HG03457 (cell line): ENCODE results near the gene INTS7.

Source experiments
- ATAC-seq: cut with Tn5 transposase; IDR thresholded peaks from one replicate; pipeline ENCODE4 v1.9.1; 2021; ENCODE audit warnings: moderate number of reproducible peaks; ENCODE audit not compliant: unreplicated experiment

The INTS7 gene, protein sequence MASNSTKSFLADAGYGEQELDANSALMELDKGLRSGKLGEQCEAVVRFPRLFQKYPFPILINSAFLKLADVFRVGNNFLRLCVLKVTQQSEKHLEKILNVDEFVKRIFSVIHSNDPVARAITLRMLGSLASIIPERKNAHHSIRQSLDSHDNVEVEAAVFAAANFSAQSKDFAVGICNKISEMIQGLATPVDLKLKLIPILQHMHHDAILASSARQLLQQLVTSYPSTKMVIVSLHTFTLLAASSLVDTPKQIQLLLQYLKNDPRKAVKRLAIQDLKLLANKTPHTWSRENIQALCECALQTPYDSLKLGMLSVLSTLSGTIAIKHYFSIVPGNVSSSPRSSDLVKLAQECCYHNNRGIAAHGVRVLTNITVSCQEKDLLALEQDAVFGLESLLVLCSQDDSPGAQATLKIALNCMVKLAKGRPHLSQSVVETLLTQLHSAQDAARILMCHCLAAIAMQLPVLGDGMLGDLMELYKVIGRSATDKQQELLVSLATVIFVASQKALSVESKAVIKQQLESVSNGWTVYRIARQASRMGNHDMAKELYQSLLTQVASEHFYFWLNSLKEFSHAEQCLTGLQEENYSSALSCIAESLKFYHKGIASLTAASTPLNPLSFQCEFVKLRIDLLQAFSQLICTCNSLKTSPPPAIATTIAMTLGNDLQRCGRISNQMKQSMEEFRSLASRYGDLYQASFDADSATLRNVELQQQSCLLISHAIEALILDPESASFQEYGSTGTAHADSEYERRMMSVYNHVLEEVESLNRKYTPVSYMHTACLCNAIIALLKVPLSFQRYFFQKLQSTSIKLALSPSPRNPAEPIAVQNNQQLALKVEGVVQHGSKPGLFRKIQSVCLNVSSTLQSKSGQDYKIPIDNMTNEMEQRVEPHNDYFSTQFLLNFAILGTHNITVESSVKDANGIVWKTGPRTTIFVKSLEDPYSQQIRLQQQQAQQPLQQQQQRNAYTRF

DNA sequence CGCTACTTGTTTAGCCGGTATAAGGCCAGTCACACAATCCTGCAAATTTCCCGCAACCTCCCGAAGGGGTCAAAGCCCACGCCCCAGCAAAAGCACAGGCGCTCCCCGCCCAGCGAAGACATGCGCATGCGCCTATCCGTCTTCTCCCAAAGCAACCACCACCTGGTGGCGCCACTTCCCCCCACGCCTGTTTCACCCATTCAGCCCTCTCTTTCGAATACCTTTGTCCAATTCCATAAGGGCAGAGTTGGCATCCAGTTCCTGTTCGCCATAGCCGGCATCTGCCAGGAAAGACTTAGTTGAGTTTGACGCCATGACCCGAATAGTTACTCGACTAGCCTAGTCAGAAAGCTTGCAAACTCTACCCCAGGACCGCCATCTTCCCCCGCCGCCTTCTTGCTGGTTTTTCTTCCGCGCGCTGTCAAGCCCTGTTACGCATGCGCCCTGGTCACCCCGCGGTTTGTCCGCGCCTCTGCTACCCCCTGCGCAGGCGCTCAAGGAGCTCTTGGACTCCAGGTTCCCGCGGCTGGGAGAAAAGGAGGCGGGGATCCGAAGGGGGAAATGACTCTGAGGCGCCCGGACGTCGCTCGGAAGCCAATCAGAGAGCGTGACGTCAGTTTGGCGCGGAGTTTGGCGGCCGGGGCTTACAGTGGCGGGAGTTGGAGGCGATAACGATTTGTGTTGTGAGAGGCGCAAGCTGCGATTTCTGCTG lies at the start of gene INTS7, which contains the start of gene DTL:
TSS of gene INTS7 (minus strand) at position 435 of the 712 bp plus-strand sequence. CDS start at position 315, 120 bp downstream.
TSS of gene DTL (plus strand) at position 626 of the 712 bp plus-strand sequence. CDS start 143 bp downstream, outside the sequence.
- peak; percentile 66 for ATAC-seq

DNA sequence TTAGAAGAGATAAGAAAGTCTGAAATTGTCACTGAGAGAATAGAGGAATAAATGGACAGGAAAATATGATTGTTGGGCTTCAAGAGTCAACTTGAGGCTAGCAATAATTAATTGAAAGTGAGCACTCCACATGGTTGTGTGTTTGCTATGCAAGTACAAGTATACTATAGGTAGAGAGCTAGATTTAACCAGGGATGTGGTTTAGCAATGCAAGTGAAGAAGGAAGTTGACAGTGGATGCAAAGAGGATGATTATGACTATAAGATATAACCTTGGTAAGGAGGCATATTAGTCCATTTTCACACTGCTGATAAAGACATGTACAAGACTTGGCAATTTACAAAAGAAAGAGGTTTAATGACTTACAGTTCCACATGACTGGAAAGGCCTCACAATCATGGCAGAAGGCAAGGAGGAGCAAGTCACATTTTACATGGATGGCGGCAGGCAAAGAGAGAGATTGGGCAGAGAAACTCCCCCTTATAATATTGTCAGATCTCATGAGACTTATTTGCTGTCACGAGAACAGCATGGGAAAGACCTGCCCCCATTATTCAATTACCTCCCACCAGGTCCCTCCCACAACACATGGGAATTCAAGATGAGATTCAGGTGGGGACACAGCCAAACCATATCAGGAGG lies 47.5 kb upstream of the INTS7 start:
- ATAC-seq: no peak

DNA sequence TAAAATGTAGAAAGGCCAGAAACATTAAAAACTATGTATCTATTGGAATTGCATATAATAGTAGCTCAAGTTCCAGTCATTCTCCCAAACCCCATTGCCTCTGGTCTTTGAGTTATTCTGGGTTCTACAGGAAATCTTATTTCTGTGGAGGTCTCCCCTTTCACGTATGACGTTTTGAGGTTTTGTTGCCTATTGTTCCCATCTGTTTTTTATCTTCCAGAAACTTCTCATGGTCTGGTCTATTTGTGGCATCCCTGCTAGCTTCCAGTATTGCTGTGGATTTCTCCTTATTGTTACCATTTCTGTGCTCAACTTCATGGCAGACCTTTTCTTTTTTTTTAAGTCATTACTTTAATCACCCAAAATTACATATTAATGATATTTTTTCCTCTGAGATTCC lies 43.5 kb upstream of the INTS7 start:
- no peak for ATAC-seq

DNA sequence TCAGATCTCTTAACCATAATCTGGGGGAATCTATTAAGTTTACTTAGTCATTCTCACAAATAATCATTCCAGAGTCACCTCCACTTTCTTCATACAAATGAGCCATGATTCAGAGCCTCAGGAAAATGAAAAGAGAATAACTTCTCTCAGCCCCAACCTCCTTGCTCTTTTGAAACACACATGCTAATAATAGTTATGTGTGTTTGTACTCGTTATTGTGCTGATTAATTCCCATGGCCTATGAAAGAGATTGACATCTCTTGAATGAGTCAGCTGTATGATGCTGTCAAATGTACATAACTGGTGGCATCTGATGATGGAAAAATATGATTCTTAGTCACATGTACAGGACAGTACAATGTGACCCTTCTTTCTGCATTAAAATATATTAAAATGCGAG lies 41.7 kb upstream of the INTS7 start:
- no peak for ATAC-seq

DNA sequence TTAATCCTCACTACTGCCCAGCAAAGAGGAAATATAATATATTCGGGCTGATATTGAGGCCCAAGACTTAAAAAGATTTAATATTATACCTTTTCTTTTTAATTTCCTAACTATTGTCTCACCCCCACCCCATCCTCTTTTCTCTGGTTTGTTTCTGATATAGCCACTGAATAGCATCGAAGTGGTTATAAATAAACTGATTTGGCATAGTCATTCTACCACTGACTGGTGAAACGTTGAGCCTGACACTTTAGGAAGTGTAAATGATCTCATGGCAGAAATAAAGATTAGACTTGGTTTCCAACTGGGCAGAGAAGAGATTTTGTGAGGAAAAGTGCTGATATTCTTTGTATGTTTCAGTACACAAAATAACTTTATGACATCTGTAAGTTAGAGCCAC lies 39.5 kb upstream of the INTS7 start:
- ATAC-seq: no peak

DNA sequence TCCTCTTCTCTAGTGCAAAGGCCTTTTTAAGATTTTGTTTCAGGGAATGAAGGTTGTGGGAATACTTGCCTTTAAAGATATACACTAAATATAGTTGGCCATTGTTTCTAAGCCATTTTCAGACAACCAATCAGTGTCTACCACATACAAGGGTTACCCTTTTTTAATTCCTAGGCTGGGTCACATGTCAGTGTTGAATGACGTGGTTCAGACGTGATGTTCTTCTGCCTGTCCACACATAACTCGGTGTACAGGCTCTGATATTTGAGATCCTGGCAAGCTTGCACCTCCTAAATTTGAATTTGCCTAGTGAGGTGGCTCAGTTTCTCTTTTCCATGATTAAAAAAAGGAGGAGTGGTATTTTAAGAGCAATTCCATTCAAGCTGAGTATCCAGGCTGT lies 39.0 kb upstream of the INTS7 start:
- ATAC-seq: no peak

DNA sequence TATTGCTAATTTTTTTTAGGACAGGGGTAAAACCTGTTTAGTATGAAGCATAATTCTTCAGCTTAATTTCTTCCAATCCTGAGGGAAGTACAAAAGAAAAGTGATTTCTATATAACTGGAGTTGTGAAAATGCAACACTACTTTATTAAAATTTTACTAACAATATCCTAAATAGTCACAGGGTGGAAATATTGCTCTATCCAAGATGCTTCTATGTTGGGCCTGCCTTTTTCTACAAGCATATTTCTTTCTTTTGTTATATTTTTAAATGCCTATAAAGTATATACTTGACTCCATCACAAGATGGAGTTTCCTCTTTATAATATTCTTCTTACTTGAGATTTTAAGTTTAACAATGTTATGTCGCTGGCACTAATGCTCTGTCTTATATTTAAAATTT lies 38.1 kb upstream of the INTS7 start:
- no peak for ATAC-seq

DNA sequence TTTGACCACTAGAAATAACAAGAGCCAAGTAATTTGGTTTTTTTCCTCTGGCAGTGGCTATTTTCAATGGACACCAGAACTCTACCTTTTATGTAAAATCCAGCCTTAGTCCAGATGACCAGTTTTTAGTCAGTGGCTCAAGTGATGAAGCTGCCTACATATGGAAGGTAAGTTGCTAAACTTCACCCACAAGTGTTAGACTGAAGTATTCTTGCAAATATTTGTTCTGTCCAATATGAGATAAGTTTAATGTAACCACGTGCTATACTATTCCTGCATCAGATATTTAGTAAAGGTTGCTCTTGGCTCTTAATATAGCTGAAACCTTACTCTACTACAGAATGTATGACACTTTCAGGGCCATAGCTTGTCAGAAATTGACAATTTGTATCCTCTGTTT lies 36.7 kb upstream of the INTS7 start:
- no peak for ATAC-seq

DNA sequence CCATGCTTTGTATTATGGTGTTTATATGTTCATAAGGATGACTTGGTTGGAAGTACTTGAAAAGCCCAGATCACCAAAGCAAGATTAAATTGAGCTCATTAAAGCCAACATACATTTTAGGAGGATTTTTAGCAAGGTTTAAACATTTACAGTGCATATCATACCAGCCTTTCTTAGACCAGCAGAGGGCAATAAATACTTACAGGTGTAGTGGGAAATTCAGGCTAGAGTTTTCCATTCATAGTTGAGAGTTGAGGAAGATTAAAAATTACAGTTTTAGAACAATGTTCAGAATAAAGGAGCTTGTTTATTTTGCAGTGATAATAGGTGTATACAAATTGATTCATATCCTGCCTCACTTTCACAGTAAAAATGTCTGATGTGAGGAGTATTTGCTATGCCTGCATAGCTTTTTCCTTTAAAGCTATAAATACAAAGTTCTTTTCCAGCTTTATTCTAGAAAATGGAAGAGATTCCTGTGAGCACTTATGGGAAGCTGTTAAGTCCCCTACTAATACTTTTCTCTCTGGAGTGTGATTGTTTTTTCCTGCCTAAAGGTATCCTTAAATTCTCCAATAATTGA lies 35.5 kb upstream of the INTS7 start:
- ATAC-seq: no peak

DNA sequence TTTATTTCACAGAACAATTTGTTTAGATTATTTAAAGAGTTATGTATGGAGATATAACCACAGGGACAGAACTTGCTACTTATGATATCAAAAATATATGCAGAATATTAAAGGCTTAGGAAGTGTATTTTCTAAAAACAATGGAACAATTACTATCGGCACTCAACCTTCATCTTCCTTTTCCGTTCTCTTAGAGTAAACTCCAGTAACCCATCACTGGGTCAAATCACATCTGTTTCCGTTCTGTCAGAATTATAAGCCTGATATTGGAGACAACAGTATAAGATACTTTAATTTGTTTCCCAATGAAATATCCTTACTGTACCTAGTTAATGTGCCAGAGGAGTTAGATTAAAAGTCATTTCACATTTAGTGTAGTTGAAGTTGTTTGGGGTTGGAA lies 32.4 kb upstream of the INTS7 start:
- ATAC-seq: no peak

DNA sequence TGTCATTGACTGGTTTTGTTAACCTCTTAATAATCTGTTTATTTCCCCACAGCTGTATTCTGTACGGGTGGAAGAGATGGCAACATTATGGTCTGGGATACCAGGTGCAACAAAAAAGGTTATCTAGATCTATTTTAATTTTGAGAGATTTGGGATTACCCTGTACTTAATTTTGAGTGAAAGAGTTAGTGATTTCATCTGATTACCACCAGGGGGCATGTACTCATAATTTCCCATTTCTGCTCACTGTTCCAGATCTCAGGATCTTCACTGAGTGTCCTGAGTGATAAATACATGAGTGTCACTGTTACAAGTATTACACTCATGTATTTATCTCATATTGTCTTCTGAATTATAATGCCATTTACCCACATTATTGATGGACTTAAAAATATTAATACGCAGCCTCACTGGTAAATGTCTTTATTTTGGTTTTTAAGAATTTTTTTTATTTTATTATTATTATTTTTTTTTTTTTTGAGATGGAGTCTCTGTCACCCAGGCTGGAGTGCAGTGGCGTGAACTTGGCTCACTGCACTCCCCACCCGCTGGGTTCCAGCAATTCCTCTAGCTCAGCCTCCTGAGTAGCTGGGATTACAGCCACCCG lies 27.6 kb upstream of the INTS7 start:
- no peak for ATAC-seq

DNA sequence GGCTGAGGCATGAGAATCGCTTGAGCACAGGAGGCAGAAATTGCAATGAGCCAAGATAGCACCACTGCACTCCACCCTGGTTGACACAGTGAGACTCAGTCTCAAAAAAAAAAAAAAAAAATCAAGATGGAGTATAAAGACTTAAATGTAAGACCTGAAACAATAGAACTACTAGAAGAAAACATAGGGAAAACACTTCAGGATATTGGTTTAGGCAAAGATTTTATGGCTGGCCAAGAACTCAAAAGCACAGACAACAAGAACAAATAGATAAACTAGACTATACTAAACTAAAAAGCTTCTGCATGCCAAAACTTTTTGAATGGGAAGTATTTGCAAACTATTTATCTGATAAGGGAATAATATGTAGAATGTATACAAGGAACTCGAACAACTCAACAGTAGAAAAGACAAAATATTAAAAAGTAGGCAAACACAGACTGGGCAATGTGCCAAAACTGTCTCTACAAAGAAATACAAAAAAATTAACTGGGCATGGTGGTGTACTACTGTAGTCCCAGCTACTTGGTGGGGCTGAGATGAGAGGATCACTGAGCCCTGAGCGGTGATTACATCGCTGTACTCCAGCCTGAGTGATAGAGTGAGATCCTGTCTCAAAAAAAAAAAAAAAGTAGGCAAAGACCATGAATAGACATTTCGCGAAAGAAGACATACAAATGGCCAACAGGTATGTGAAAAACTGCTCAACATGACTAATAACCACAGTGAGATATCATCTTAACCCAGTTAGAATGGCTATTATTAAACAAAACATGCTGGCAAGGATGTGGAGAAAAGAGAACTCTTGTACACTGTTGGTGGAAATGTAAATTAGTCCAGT lies 25.5 kb upstream of the INTS7 start:
- no peak for ATAC-seq

DNA sequence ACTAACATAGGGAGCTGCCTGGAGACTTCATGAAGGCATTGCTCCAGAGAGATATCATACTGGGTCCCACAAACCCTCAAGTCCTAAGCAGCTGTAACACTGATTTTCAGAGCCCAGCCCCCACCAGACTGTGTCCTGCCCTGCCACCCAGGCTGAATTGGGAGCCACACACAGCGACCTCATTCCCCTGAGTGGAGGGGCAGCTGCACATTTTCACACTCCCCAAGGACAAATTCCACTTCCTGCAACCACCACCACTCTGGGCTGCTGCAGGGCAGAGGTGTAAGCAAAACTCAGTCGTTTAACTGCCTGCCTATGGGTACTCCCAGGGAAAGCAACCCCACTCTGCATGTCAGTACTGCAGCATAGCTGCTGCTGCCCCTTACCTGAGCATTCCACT lies 20.0 kb upstream of the INTS7 start:
- ATAC-seq: no peak

DNA sequence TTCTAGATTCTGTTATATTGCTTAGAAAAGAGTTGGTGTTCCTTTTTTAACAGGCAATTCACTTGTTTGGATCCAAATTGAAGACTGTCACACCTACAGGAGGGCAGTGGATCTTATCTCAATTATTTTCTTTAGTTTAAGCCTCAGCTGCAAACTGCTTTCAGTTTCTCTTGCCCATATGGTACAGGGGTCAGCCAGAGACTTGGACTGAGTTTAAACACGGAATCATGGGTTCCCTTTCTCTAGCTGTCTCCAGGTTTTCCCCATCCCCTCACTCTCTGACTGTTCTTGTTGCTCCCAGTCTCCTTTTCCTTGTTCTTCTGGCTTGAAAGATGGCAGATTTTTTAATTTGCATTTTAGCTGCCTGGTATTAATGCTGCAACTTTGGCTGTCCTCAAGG lies 18.6 kb upstream of the INTS7 start:
- no peak for ATAC-seq

DNA sequence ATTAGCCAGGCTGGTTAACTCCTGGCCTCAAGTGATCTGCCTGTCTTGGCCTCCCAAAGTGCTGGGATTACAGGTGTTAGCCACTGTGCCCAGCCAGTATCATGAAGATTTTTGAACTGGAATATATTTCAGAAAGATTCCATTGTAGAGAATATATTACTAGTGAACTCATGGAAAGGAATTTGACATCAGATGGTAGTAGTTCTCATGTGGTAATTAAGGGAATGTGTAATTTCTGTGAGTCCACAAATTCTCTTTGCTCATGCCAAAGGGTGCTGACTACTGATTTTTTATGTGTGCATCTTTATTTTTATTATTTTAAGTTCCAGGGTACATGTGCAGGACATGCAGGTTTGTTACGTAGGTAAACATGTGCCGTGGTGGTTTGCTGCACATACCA lies 10.6 kb upstream of the INTS7 start:
- ATAC-seq: no peak

DNA sequence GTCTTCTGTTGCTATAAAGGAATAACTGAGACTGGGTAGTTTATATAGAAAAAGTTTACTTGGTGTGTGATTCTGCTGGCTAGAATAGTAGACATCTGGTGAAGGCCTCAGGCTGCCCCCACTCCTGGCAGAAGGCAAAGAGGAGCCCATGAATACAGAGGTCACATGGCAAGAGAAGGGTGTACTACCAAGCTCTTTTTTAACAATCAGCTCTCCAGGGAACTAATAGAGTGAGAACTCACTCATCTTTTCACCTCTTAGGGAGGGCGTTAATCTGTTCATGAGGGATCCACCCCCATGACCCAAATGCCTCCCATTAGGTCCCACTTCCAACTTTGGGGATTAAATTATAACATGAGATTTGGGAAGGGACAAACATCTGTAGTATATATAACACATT lies 9.5 kb upstream of the INTS7 start:
- ATAC-seq: no peak

DNA sequence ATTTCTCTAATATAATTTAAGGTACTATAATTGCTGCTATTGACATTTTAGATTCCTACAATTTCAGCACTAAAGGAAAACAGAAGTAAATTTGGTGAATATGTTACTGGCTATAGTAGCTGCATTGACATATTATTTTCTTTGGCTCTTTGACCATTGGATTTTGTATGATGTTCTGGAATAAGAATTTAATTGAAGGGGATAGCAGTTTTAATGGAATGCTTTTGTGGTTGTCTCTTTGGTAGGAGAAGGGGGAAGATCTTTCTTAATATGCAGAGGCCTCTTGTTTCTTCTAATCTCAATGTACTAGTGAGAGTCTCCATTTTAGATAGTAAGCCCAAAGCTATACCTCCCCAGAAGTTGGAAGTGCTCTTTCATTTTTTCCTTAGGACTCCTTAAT lies 7.1 kb upstream of the INTS7 start:
- ATAC-seq: no peak

DNA sequence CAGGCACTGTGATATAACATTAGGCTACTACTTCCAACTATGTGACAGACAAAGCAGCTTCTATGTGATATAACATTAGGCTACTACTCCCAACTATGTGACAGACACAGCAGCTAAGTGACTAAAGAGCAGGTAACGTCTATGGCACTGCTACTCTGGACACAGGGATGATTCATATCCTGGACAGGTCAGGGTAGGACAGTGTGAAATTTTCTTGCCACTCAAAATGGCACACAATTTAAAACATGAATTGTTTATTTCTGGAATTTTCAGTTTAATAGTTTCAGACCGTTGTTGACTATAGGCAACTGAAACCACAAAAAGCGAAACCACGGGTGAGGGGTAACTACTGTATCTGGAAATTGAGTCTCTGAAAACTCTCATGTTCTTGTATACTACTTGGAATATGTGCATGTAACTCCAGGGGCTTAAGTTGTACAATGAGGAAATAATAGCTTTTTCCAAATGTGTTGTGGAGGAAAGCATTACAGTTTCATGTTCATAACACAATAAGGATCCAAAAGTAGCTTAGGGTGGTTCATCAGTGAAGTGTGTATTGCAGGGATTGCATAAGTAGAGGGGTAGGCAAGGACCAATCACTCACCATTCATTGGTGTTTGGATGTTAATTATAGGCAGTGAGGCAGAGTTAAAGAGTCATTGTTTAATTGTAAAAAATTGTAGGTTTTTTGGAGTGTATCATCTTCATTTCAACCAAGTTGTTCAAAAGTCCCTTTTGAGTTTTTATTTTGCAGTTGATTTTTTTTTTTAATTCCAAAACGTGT lies 5.5 kb upstream of the INTS7 start:
- no peak for ATAC-seq
